A375 (cell line): Measurements from ENCODE around the gene KCNC4. TPM values are rescaled to one million over a fixed set of nuclear protein-coding genes. Genes with fewer than 3 reads are reported as not detected.

Source experiments
- small RNA-seq: library from RNA; depleted of rRNA; stranded (forward); fragments of <200 nt; gene quantifications from one replicate; pipeline ENCODE3, GENCODE V24; 2014
- total RNA-seq: library from RNA; depleted of rRNA; stranded (reverse); fragments of >200 nt; shearing (Covaris generic); gene quantifications from 2 replicates; pipeline ENCODE4 v1.2.3, GENCODE V29; 2014; rRNA removed

The KCNC4 gene
- total RNA-seq = 1.5 and 2.6 TPM in 2 replicates

DNA sequence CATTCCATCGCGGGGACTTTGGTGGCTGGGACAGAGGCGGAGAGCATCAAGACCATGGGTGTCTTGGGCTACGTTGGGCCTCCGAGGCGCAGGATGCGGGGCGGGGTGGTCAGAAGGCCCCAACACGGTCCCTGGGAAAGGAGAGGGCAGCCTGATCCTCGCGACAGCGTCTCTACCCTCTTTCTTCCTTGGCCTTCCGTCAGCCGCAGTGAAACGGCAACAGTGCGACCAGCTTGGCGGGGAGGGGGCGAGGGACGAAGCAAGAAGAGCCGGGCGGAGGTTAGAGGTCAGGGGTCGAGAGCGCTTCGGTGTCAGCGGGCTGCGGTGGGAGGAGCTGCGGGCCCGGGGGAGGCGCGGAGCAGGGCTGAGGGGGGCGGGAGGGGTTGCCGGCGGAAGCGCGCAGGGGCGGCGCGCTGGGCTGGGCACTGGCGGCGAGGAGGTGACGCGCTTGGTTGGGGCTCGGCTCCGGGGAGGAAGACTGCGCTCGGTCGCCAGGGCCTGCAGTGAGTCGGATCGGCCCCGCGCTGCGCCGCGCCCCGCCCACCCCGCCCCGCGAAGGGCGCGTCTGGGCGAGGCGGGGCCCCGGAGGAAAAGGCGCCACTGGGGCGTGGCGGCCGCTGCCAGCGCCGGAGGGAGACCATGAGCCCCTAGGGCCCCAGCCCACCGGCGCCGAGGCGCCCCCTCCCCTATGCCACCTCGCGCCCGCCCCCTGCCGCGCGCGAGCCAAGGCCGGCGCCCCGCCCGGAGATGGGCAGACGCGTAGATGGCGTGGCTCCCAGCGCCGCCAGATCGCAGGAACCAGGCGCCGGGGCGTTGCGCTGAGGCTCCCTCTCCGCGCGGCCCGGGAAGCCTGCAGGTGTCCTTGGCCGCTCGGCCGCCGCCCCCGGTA lies at the start of gene KCNC4:
KCNC4 (plus strand) TSS at position 600 of the 889 bp plus-strand sequence. CDS start 1,186 bp downstream, outside the sequence.

Small RNA genes within 50 kb of the gene (small RNA-seq; reads per million reads assigned to genes)
- not detected for gene AL137790.1

Other genes starting within 250 kb of the KCNC4 start
- gene AHCYL1, start 225.5 kb upstream of the KCNC4 start, total RNA-seq = 43.0 and 45.4 TPM in 2 replicates
- gene STRIP1, start 175.7 kb upstream of the KCNC4 start, total RNA-seq = 35.8 and 39.9 TPM in 2 replicates
- not detected in 2 replicates for gene ALX3, start 139.6 kb upstream of the KCNC4 start, total RNA-seq
- 0.61 TPM in 1 of 2 replicates, not detected in the other for gene UBL4B, start 97.9 kb upstream of the KCNC4 start, total RNA-seq
- gene SLC6A17, start 59.8 kb upstream of the KCNC4 start, total RNA-seq = 0.13 and 0.26 TPM in 2 replicates
- gene RBM15, start 129.1 kb downstream of the KCNC4 start, total RNA-seq = 62.0 and 62.6 TPM in 2 replicates
- gene SLC16A4, start 180.7 kb downstream of the KCNC4 start, total RNA-seq = 16.1 and 16.8 TPM in 2 replicates
- gene LAMTOR5, start 197.4 kb downstream of the KCNC4 start, total RNA-seq = 131 and 141 TPM in 2 replicates
- gene PROK1, start 240.8 kb downstream of the KCNC4 start, total RNA-seq = not detected in 2 replicates